Nephron progenitor cell (in vitro differentiated cells): ENCODE measurements around the gene LRGUK.

Experiments
- DNase-seq: peaks from one replicate; pipeline ENCODE4 v3.0.0; 2021
- H3K27ac Mint-ChIP-seq: 2 replicates; pipeline ENCODE4 v1.8.0; 2021; ENCODE audit warnings: mild to moderate bottlenecking, moderate library complexity, mixed read lengths
- H3K27me3 Mint-ChIP-seq: 2 replicates; pipeline ENCODE4 v1.8.0; 2021; ENCODE audit warnings: mild to moderate bottlenecking, low read depth, mixed read lengths; ENCODE audit not compliant: poor library complexity
- H3K36me3 Mint-ChIP-seq: 2 replicates; pipeline ENCODE4 v1.8.0; 2021; ENCODE audit warnings: low read depth, mixed read lengths
- H3K4me1 Mint-ChIP-seq: 2 replicates; pipeline ENCODE4 v1.8.0; 2021; ENCODE audit warnings: mixed read lengths
- H3K4me3 Mint-ChIP-seq: 2 replicates; pipeline ENCODE4 v1.8.0; 2021; ENCODE audit warnings: mild to moderate bottlenecking, moderate library complexity, mixed read lengths
- H3K9me3 Mint-ChIP-seq: 2 replicates; pipeline ENCODE4 v1.8.0; 2021; ENCODE audit warnings: mild to moderate bottlenecking, moderate library complexity, mixed read lengths
- TF ChIP-seq, protein P1 (sequence below): fragments of 200-600 bp; sonication (generic); IDR thresholded peaks from 2 replicates; pipeline ENCODE4 v1.5.0; 2021; ENCODE audit warnings: antibody characterized with exemption

Gene LRGUK

DNA sequence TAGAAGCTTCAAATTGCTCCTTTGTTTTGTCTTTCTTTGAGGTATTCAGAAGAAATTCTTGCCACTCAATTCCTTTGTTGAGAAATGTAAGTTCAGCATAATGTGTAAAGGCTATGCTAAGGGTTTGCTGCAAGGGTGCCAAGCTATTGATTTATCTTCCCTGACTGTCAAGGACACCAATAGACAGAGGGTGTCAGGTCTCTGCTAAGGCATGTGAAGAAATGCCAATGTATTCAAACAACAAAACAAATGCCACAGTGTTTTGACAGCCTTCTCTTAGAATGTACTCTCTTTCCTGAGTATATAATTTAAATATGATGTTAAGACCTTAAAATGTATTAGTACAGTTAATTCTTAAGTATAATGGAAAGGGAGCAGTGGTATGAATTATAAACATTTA, 62.4 kb downstream of the LRGUK start:
- no peak overlapping the region for H3K4me3 Mint-ChIP-seq
- H3K9me3 Mint-ChIP-seq, result no peaks in the 10 kb centered on the region
- H3K27ac Mint-ChIP-seq, result no peak overlapping the region
- no peak for DNase-seq
- H3K27me3 Mint-ChIP-seq, result peaks cover 4% of the 10 kb centered on the region
- TF ChIP-seq, protein P1, sequence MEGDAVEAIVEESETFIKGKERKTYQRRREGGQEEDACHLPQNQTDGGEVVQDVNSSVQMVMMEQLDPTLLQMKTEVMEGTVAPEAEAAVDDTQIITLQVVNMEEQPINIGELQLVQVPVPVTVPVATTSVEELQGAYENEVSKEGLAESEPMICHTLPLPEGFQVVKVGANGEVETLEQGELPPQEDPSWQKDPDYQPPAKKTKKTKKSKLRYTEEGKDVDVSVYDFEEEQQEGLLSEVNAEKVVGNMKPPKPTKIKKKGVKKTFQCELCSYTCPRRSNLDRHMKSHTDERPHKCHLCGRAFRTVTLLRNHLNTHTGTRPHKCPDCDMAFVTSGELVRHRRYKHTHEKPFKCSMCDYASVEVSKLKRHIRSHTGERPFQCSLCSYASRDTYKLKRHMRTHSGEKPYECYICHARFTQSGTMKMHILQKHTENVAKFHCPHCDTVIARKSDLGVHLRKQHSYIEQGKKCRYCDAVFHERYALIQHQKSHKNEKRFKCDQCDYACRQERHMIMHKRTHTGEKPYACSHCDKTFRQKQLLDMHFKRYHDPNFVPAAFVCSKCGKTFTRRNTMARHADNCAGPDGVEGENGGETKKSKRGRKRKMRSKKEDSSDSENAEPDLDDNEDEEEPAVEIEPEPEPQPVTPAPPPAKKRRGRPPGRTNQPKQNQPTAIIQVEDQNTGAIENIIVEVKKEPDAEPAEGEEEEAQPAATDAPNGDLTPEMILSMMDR, result no peak
- no peaks in the 10 kb centered on the region for H3K4me1 Mint-ChIP-seq
- H3K36me3 Mint-ChIP-seq, result no peaks in the 10 kb centered on the region

GRCh38 chr7:134191876-134192275, 64.7 kb downstream of the LRGUK start:
- Mint-ChIP-seq H3K27ac (no peak overlapping the region), H3K9me3 (no peaks in the 10 kb centered on the region), H3K36me3 (no peaks in the 10 kb centered on the region), H3K4me1 (no peaks in the 10 kb centered on the region), H3K4me3 (no peak overlapping the region), H3K27me3 (no peaks in the 10 kb centered on the region)
- TF ChIP-seq, protein P1, result no peak
- DNase-seq, result no peak

DNA sequence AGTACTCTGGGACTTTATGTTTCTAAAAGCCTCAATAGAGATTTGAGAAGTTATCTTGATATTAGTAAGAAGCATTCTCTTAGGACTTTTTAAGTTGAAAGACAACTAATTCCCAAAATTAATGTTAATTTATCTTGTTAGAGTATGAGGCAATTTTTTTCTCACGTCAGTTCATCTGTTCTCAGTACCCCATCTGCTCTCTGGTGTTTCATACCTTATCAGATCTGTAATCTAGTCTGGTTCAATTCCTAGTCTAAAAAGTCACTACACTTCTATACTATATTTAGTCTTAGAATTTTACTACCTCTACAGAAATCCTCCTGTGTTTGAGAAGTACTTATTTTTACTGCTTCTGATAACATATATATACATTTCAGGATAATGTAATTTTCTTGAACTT, 66.1 kb downstream of the LRGUK start:
- Mint-ChIP-seq H3K36me3 (no peaks in the 10 kb centered on the region), H3K27me3 (no peaks in the 10 kb centered on the region), H3K4me3 (no peak overlapping the region), H3K4me1 (no peaks in the 10 kb centered on the region), H3K9me3 (no peaks in the 10 kb centered on the region), H3K27ac (no peak overlapping the region)
- DNase-seq, result no peak
- TF ChIP-seq, protein P1, result no peak

DNA sequence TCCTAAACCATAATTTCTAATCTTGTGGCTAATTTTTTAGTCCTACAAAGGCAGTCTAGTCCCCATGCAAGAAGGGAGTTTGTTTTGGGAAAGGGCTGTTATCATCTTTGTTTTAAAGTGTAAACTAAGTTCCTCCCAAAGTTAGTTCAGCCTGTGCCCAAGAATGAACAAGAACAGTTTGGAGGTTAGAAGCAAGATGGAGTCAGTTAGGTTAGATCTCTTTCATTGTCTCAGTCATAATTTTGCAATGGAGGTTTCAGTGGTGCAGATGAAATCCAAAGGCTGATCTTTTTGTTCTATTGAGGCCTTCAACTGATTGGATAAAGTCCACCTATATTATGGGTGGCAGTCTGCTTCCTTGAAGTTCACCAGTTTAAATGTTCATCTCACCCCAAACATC, 68.1 kb downstream of the LRGUK start:
- H3K4me3 Mint-ChIP-seq, result no peak overlapping the region
- no peaks in the 10 kb centered on the region for H3K9me3 Mint-ChIP-seq

DNA sequence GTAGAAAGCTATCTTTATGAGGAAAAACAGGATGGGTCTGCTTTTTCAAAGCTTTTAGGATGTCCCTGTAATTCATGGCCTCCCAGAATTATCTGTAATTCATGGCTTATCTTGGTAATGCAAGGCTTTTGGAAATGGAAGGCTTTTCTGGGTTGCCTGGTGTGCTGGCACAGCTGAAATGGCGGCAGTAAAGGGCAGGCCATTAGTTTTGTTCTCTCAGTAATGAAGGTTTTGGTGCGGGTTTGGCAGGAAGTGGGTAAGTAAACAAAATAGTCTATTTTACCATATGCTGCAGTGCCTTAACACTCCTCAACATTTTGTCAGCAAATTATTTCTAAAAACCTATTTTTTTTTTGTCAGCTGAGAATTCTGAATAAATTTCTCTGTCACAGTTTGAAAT, 69.3 kb downstream of the LRGUK start:
- no peaks in the 10 kb centered on the region for H3K36me3 Mint-ChIP-seq
- no peak overlapping the region for H3K27ac Mint-ChIP-seq
- TF ChIP-seq, protein P1, result no peak
- no peak overlapping the region for H3K4me3 Mint-ChIP-seq
- DNase-seq, result no peak
- no peaks in the 10 kb centered on the region for H3K4me1 Mint-ChIP-seq
- H3K27me3 Mint-ChIP-seq, result no peaks in the 10 kb centered on the region
- no peaks in the 10 kb centered on the region for H3K9me3 Mint-ChIP-seq

More for the DNA sequence above, 68.1 kb downstream of the LRGUK start:
- Mint-ChIP-seq H3K4me1 (no peaks in the 10 kb centered on the region), H3K36me3 (no peaks in the 10 kb centered on the region), H3K27ac (no peak overlapping the region), H3K27me3 (no peaks in the 10 kb centered on the region)
- DNase-seq, result no peak
- TF ChIP-seq, protein P1, result no peak

GRCh38 chr7:134197345-134197744, 70.2 kb downstream of the LRGUK start:
- Mint-ChIP-seq H3K9me3 (no peaks in the 10 kb centered on the region), H3K27ac (no peak overlapping the region), H3K36me3 (no peaks in the 10 kb centered on the region), H3K4me3 (no peak overlapping the region), H3K27me3 (no peaks in the 10 kb centered on the region), H3K4me1 (no peaks in the 10 kb centered on the region)
- TF ChIP-seq, protein P1, result no peak
- DNase-seq, result no peak
